CD4-positive, alpha-beta memory T cell (primary cell): ENCODE results near the gene BTK. TPM values are rescaled to one million over a fixed set of nuclear protein-coding genes. Genes with fewer than 3 reads are reported as not detected.
A peak's percentile ranks its signal among the peaks of the same experiment; 100 is the strongest.

Experiments
- CTCF ChIA-PET: fragments of 350-600 bp; sonication (Branson Sonifier 250); formaldehyde crosslinking; loops from one replicate; lab custom pipeline; 2021; ENCODE audit warnings: inconsistent platforms; ENCODE audit not compliant: partially characterized antibody; lab: Charles Lee
- POLR2A ChIA-PET: fragments of 350-600 bp; sonication (Branson Sonifier 250); formaldehyde crosslinking; loops from one replicate; lab custom pipeline; 2021; ENCODE audit not compliant: partially characterized antibody; lab: Charles Lee
- DNase-seq, 5 donors: peaks; one replicate each; pipeline versions ENCODE4 v3.0.0 to v3.0.0-alpha.2; 2020 to 2022; ENCODE audit warnings: mixed read lengths in 1 of 5
- H3K27ac ChIP-seq: one replicate; pipeline ENCODE4 v1.7.0; 2013; ENCODE audit warnings: low read depth, low read length
- H3K27me3 ChIP-seq: 2 replicates; pipeline ENCODE4 v1.7.0; 2013; ENCODE audit warnings: mild to moderate bottlenecking, low read length, moderate library complexity; ENCODE audit not compliant: insufficient read depth
- H3K36me3 ChIP-seq: 2 replicates; pipeline ENCODE4 v1.7.0; 2013; ENCODE audit warnings: mild to moderate bottlenecking, low read length, moderate library complexity; ENCODE audit not compliant: insufficient read depth
- H3K4me1 ChIP-seq: 2 replicates; pipeline ENCODE4 v1.7.0; 2013; ENCODE audit warnings: mild to moderate bottlenecking, low read length, moderate library complexity; ENCODE audit not compliant: insufficient read depth
- H3K4me3 ChIP-seq, 2 donors: one replicate each; pipeline ENCODE4 v1.7.0; 2013; ENCODE audit warnings: low read length in 2 of 2, mild to moderate bottlenecking in 1 of 2
- H3K9me3 ChIP-seq, 2 donors: one replicate each; pipeline ENCODE4 v1.7.0; 2013; ENCODE audit warnings: low read length in 2 of 2, control low read depth in 1 of 2; ENCODE audit not compliant: control insufficient read depth in 1 of 2
- H3K27ac Mint-ChIP-seq, 7 donors: one replicate each; pipeline ENCODE4 v1.8.0; 2020 to 2021; ENCODE audit warnings: mixed read lengths in 7 of 7, mild to moderate bottlenecking in 6 of 7, inconsistent platforms in 3 of 7, moderate library complexity in 3 of 7
- H3K27me3 Mint-ChIP-seq, 2 donors: one replicate each; pipeline ENCODE4 v1.8.0; 2020 to 2021; ENCODE audit warnings: mixed read lengths in 2 of 2
- H3K36me3 Mint-ChIP-seq, 2 donors: one replicate each; pipeline ENCODE4 v1.8.0; 2020 to 2021; ENCODE audit warnings: mixed read lengths in 2 of 2, inconsistent platforms in 1 of 2, mild to moderate bottlenecking in 1 of 2
- H3K4me1 Mint-ChIP-seq, 4 donors: one replicate each; pipeline ENCODE4 v1.8.0; 2020 to 2021; ENCODE audit warnings: mixed read lengths in 4 of 4, mild to moderate bottlenecking in 1 of 4
- H3K4me3 Mint-ChIP-seq, 8 donors: one replicate each; pipeline ENCODE4 v1.8.0; 2020 to 2021; ENCODE audit warnings: mixed read lengths in 8 of 8, mild to moderate bottlenecking in 7 of 8, moderate library complexity in 6 of 8, inconsistent platforms in 3 of 8
- H3K9me3 Mint-ChIP-seq, 8 donors: one replicate each; pipeline ENCODE4 v1.8.0; 2020 to 2021; ENCODE audit warnings: mixed read lengths in 8 of 8, mild to moderate bottlenecking in 5 of 8, inconsistent platforms in 3 of 8, moderate library complexity in 1 of 8
- intact Hi-C: fragments of 100-400 bp; cut with micrococcal nuclease; formaldehyde crosslinking; loops from one replicate; pipeline ENCODE4 v1.15.1; 2023
- polyA plus RNA-seq, 2 donors: library from polyadenylated mRNA; unstranded; fragments of 300-500 nt; fragmentation: Illumina TruSeq; gene quantifications; one replicate each; pipeline ENCODE4 v1.2.3, GENCODE V29; 2021
- total RNA-seq, 2 experiments: library from RNA; stranded (reverse); gene quantifications; one replicate each; pipeline ENCODE4 v1.2.3, GENCODE V29; 2021

BTK gene
- total and polyA plus RNA-seq, 4 experiments from 2014 or later = 1.1 to 1.9 (median 1.6) TPM; not detected in 1

- Histone ChIP-seq H3K4me1 (peaks cover 6% of the 10 kb centered on the region), H3K36me3 (no peaks in the 10 kb centered on the region), H3K9me3 (no peaks in the 10 kb centered on the region), H3K27ac (no peak overlapping the region), H3K27me3 (no peaks in the 10 kb centered on the region), H3K4me3 (no peak overlapping the region)
- peaks cover 3 to 15% (median 3%) of the 10 kb centered on the region in 4 donors for H3K4me1 Mint-ChIP-seq
- no peaks in the 10 kb centered on the region for H3K27me3 Mint-ChIP-seq
- H3K36me3 Mint-ChIP-seq = peaks cover 0 to 7% of the 10 kb centered on the region in 2 donors
- H3K9me3 Mint-ChIP-seq = no peaks in the 10 kb centered on the region
- no peak overlapping the region for H3K27ac Mint-ChIP-seq
- ChIA-PET POLR2A (no interaction called here), CTCF (no interaction called here)
- no peak for DNase-seq
- intact Hi-C loops = no loop called here
- H3K4me3 Mint-ChIP-seq = no peak overlapping the region
Measured at GRCh38 chrX:101386542-101386885, 523 bp upstream of the BTK start.

GRCh38 chrX:101385026-101385684 lies 836 bp downstream of the BTK start:
- ChIA-PET POLR2A (no interaction called here), CTCF (no interaction called here)
- no peaks in the 10 kb centered on the region for H3K36me3 Mint-ChIP-seq
- H3K27me3 Mint-ChIP-seq = no peaks in the 10 kb centered on the region
- peaks cover 0 to 1% (median 0%) of the 10 kb centered on the region in 4 donors for H3K4me1 Mint-ChIP-seq
- Histone ChIP-seq H3K4me1 (peaks cover 1% of the 10 kb centered on the region), H3K27ac (no peak overlapping the region), H3K27me3 (no peaks in the 10 kb centered on the region), H3K36me3 (no peaks in the 10 kb centered on the region), H3K4me3 (no peak overlapping the region), H3K9me3 (no peaks in the 10 kb centered on the region)
- H3K4me3 Mint-ChIP-seq = no peak overlapping the region
- H3K27ac Mint-ChIP-seq = peak overlapping the region in 2 of 7 donors; percentile 9 to 67
- intact Hi-C loops = no loop called here
- H3K9me3 Mint-ChIP-seq = no peaks in the 10 kb centered on the region
- no peak for DNase-seq

- H3K4me3 ChIP-seq = no peak overlapping the region
- no peak overlapping the region for H3K27ac ChIP-seq
- H3K27ac Mint-ChIP-seq = no peak overlapping the region
Measured at GRCh38 chrX:101383679-101384205, 2.2 kb downstream of the BTK start.

GRCh38 chrX:101377547-101377946 lies 8.4 kb downstream of the BTK start:
- ChIA-PET POLR2A (no interaction called here), CTCF (interaction anchor here (2.0 kb wide), 1 partner anchor 13 kb away, joined by 6 read pairs; the partner anchor contains the start of gene RPL36A)
- H3K27ac Mint-ChIP-seq = no peak overlapping the region
- Histone ChIP-seq H3K27ac (no peak overlapping the region), H3K9me3 (no peaks in the 10 kb centered on the region), H3K4me1 (no peaks in the 10 kb centered on the region), H3K36me3 (no peaks in the 10 kb centered on the region), H3K27me3 (no peaks in the 10 kb centered on the region), H3K4me3 (no peak overlapping the region)
- H3K27me3 Mint-ChIP-seq = no peaks in the 10 kb centered on the region
- intact Hi-C loops = no loop called here
- no peaks in the 10 kb centered on the region for H3K4me1 Mint-ChIP-seq
- no peak for DNase-seq
- H3K9me3 Mint-ChIP-seq = no peaks in the 10 kb centered on the region
- H3K4me3 Mint-ChIP-seq = no peak overlapping the region
- no peaks in the 10 kb centered on the region for H3K36me3 Mint-ChIP-seq

More at GRCh38 chrX:101383679-101384205, 2.2 kb downstream of the BTK start:
- Histone ChIP-seq H3K4me1 (no peaks in the 10 kb centered on the region), H3K36me3 (no peaks in the 10 kb centered on the region), H3K9me3 (no peaks in the 10 kb centered on the region), H3K27me3 (no peaks in the 10 kb centered on the region)
- intact Hi-C loops = no loop called here
- POLR2A ChIA-PET = no interaction called here
- Mint-ChIP-seq H3K4me1 (no peaks in the 10 kb centered on the region), H3K9me3 (no peaks in the 10 kb centered on the region), H3K4me3 (no peak overlapping the region), H3K36me3 (no peaks in the 10 kb centered on the region), H3K27me3 (no peaks in the 10 kb centered on the region)
- CTCF ChIA-PET = no interaction called here
- DNase-seq = no peak

- H3K36me3 ChIP-seq = no peaks in the 10 kb centered on the region
- intact Hi-C loops = no loop called here
Measured at GRCh38 chrX:101370888-101371504, 15.0 kb downstream of the BTK start.

GRCh38 chrX:101369687-101370086 lies 16.3 kb downstream of the BTK start:
- H3K4me1 Mint-ChIP-seq = no peaks in the 10 kb centered on the region
- H3K4me3 Mint-ChIP-seq = no peak overlapping the region
- intact Hi-C loops = no loop called here
- Histone ChIP-seq H3K9me3 (no peaks in the 10 kb centered on the region), H3K4me3 (no peak overlapping the region), H3K27ac (no peak overlapping the region), H3K27me3 (no peaks in the 10 kb centered on the region), H3K4me1 (no peaks in the 10 kb centered on the region), H3K36me3 (no peaks in the 10 kb centered on the region)
- H3K9me3 Mint-ChIP-seq = no peaks in the 10 kb centered on the region
- peak overlapping the region in 1 of 7 donors; percentile 60 for H3K27ac Mint-ChIP-seq
- CTCF ChIA-PET = no interaction called here
- no peaks in the 10 kb centered on the region for H3K36me3 Mint-ChIP-seq
- no peak for DNase-seq
- POLR2A ChIA-PET = no interaction called here
- H3K27me3 Mint-ChIP-seq = no peaks in the 10 kb centered on the region

More at GRCh38 chrX:101370888-101371504, 15.0 kb downstream of the BTK start:
- no peak overlapping the region for H3K4me3 ChIP-seq
- no peaks in the 10 kb centered on the region for H3K9me3 ChIP-seq
- no peak overlapping the region for H3K27ac Mint-ChIP-seq
- no peaks in the 10 kb centered on the region for H3K4me1 Mint-ChIP-seq
- H3K27me3 ChIP-seq = no peaks in the 10 kb centered on the region
- no peaks in the 10 kb centered on the region for H3K36me3 Mint-ChIP-seq
- H3K4me3 Mint-ChIP-seq = no peak overlapping the region
- no peaks in the 10 kb centered on the region for H3K4me1 ChIP-seq
- no peaks in the 10 kb centered on the region for H3K27me3 Mint-ChIP-seq
- POLR2A ChIA-PET = no interaction called here
- DNase-seq = no peak
- no peaks in the 10 kb centered on the region for H3K9me3 Mint-ChIP-seq
- no peak overlapping the region for H3K27ac ChIP-seq
- CTCF ChIA-PET = no interaction called here

- no peak overlapping the region for H3K4me3 Mint-ChIP-seq
- no peaks in the 10 kb centered on the region for H3K36me3 Mint-ChIP-seq
- Histone ChIP-seq H3K27me3 (no peaks in the 10 kb centered on the region), H3K4me3 (no peak overlapping the region), H3K4me1 (no peaks in the 10 kb centered on the region), H3K9me3 (no peaks in the 10 kb centered on the region), H3K27ac (no peak overlapping the region), H3K36me3 (no peaks in the 10 kb centered on the region)
- ChIA-PET POLR2A (no interaction called here), CTCF (no interaction called here)
- no peaks in the 10 kb centered on the region for H3K9me3 Mint-ChIP-seq
- H3K4me1 Mint-ChIP-seq = no peaks in the 10 kb centered on the region
- H3K27me3 Mint-ChIP-seq = no peaks in the 10 kb centered on the region
- no peak for DNase-seq
- intact Hi-C loops = no loop called here
- H3K27ac Mint-ChIP-seq = no peak overlapping the region
Measured at GRCh38 chrX:101368800-101369199, 17.2 kb downstream of the BTK start.
